HCT116 (cell line): ENCODE results near the gene PRR23A. TPM values are rescaled to one million over a fixed set of nuclear protein-coding genes. Genes with fewer than 3 reads are reported as not detected.
A peak's percentile ranks its signal among the peaks of the same experiment; 100 is the strongest.

Experiments
- ATAC-seq: fragments of 200-7000 bp; cut with Tn5 transposase; 2 replicates; pipeline ENCODE4 v1.9.1; 2020; ENCODE audit warnings: mild to moderate bottlenecking, moderate library complexity
- BruUV-seq: library from RNA; stranded (reverse); fragments of 400-500 nt; replicated peaks from 2 replicates; lab custom pipeline; 2021; lab: Mats Ljungman, UMichigan
- CTCF ChIA-PET: fragments of 300-600 bp; sonication (Branson Sonifier 250); formaldehyde crosslinking; loops from one replicate; lab custom pipeline; 2021; ENCODE audit warnings: antibody characterized with exemption; lab: Charles Lee
- POLR2A ChIA-PET: fragments of 300-600, 350-600 bp; sonication (Branson Sonifier 250); formaldehyde crosslinking; loops from one replicate; lab custom pipeline; 2021; ENCODE audit warnings: antibody characterized with exemption; lab: Charles Lee
- RAD21 ChIA-PET, 2 experiments: fragments of 300-600 bp; sonication (Branson Sonifier 250); formaldehyde crosslinking; loops; one replicate each; lab custom pipeline; 2023; ENCODE audit warnings: low total read pairs in 2 of 2; ENCODE audit not compliant: uncharacterized antibody in 2 of 2, unreplicated experiment in 2 of 2, low non-redundant PET in 1 of 2; lab: Charles Lee
- DNase-seq: peaks from one replicate; pipeline ENCODE4 v3.0.0-alpha.2; 2010; ENCODE audit warnings: low read depth, low spot score
- H2AFZ ChIP-seq: fragments of 200-600 bp; shearing (Covaris generic), sonication (generic); 2 replicates; pipeline ENCODE4 v1.6.1; 2017; ENCODE audit warnings: low read depth, mixed run types, mixed read lengths, antibody characterized with exemption, low read length; ENCODE audit not compliant: poor library complexity, severe bottlenecking
- H3K27ac ChIP-seq: 2 replicates; pipeline ENCODE4 v1.5.1; 2012; ENCODE audit warnings: low read depth, low read length
- H3K27me3 ChIP-seq: fragments of 200-600 bp; sonication (generic); 2 replicates; pipeline ENCODE4 v1.6.1; 2016; ENCODE audit warnings: mixed run types, low read length, mixed read lengths; ENCODE audit not compliant: insufficient read depth
- H3K36me3 ChIP-seq, 2 experiments: fragments of 200-500 bp in 1 of 2; fragments of 200-600 bp in 1 of 2; sonication (Bioruptor generic) in 1 of 2; sonication (generic) in 1 of 2; 2 replicates each; pipeline versions ENCODE4 v1.5.1 to v1.6.1; 2014 to 2016; ENCODE audit warnings: low read length in 2 of 2, inconsistent platforms in 1 of 2, mixed read lengths in 1 of 2, mixed run types in 1 of 2; ENCODE audit not compliant: insufficient read depth in 2 of 2, control insufficient read depth in 1 of 2
- H3K4me1 ChIP-seq, 2 experiments: fragments of 200-600 bp in 1 of 2; sonication (generic) in 1 of 2; 2 replicates each; pipeline versions ENCODE4 v1.5.1 to v1.6.1; 2012 to 2017; ENCODE audit warnings: low read length in 2 of 2, inconsistent platforms in 1 of 2, mild to moderate bottlenecking in 1 of 2, mixed read lengths in 1 of 2, mixed run types in 1 of 2, moderate library complexity in 1 of 2; ENCODE audit not compliant: insufficient read depth in 2 of 2, control insufficient read depth in 1 of 2
- H3K4me2 ChIP-seq: fragments of 200-600 bp; sonication (generic); 2 replicates; pipeline ENCODE4 v1.6.1; 2017; ENCODE audit warnings: mixed run types, low read length, mixed read lengths
- H3K4me3 ChIP-seq, 2 experiments: fragments of 200-600 bp in 1 of 2; sonication (generic) in 1 of 2; replicated peaks in 1 of 2; 2 replicates each; pipeline ENCODE4 v1.5.1; 2011 to 2016; ENCODE audit warnings: low read length in 2 of 2, control low read depth in 1 of 2, low read depth in 1 of 2, mild to moderate bottlenecking in 1 of 2, mixed read lengths in 1 of 2, mixed run types in 1 of 2
- H3K79me2 ChIP-seq: fragments of 200-600 bp; sonication (generic); 2 replicates; pipeline ENCODE4 v1.6.1; 2017; ENCODE audit warnings: mild to moderate bottlenecking, mixed run types, low read length, moderate library complexity, mixed read lengths; ENCODE audit not compliant: insufficient read depth
- H3K9ac ChIP-seq: fragments of 200-600 bp; sonication (generic); 2 replicates; pipeline ENCODE4 v1.6.1; 2016; ENCODE audit warnings: low read length, mixed read lengths
- H3K9me2 ChIP-seq: fragments of 200-600 bp; sonication (generic), shearing (Covaris generic); 2 replicates; pipeline ENCODE4 v1.6.1; 2017; ENCODE audit warnings: mixed run types, mild to moderate bottlenecking, moderate library complexity; ENCODE audit not compliant: insufficient read depth
- H3K9me3 ChIP-seq, 2 experiments: fragments of 200-500 bp in 1 of 2; fragments of 200-600 bp in 1 of 2; sonication (Bioruptor generic) in 1 of 2; sonication (generic) in 1 of 2; 2 replicates each; pipeline ENCODE4 v1.6.1; 2014 to 2017; ENCODE audit warnings: low read length in 2 of 2, mixed read lengths in 2 of 2, inconsistent platforms in 1 of 2, low read depth in 1 of 2, mild to moderate bottlenecking in 1 of 2, mixed run types in 1 of 2, moderate library complexity in 1 of 2; ENCODE audit not compliant: control insufficient read depth in 1 of 2, insufficient read depth in 1 of 2
- H4K20me1 ChIP-seq: fragments of 200-600 bp; sonication (generic), shearing (Covaris generic); 2 replicates; pipeline ENCODE4 v1.6.1; 2017; ENCODE audit warnings: mixed run types, mild to moderate bottlenecking, moderate library complexity; ENCODE audit not compliant: insufficient read depth
- ATF3 ChIP-seq: IDR thresholded peaks from 2 replicates; pipeline ENCODE4 v1.6.1; 2012
- CBX3 ChIP-seq: IDR thresholded peaks from 2 replicates; pipeline ENCODE4 v1.6.1; 2012; ENCODE audit warnings: low read depth
- EGR1 ChIP-seq: IDR thresholded peaks from 2 replicates; pipeline ENCODE4 v1.6.1; 2012; ENCODE audit warnings: low read depth
- EZH2 ChIP-seq: fragments of 200-600 bp; sonication (generic); IDR thresholded peaks from 2 replicates; pipeline ENCODE4 v1.6.1; 2017; ENCODE audit warnings: antibody characterized with exemption, mixed run types
- EZH2phosphoT487 ChIP-seq: fragments of 200-600 bp; IDR thresholded peaks from 2 replicates; pipeline ENCODE4 v1.6.1; 2018; ENCODE audit warnings: antibody characterized with exemption, borderline replicate concordance
- JUND ChIP-seq: IDR thresholded peaks from 2 replicates; pipeline ENCODE4 v1.6.1; 2012
- RAD21 ChIP-seq: IDR thresholded peaks from 2 replicates; pipeline ENCODE4 v1.6.1; 2012; ENCODE audit warnings: low read depth, mild to moderate bottlenecking
- REST ChIP-seq: IDR thresholded peaks from 2 replicates; pipeline ENCODE4 v1.6.1; 2012; ENCODE audit warnings: low read depth
- SIN3A ChIP-seq: IDR thresholded peaks from 2 replicates; pipeline ENCODE4 v1.6.1; 2012; ENCODE audit warnings: low read depth
- SP1 ChIP-seq: IDR thresholded peaks from 2 replicates; pipeline ENCODE4 v1.6.1; 2012; ENCODE audit warnings: low read depth
- TCF7L2 ChIP-seq: IDR thresholded peaks from 2 replicates; pipeline ENCODE4 v1.7.0; 2011; ENCODE audit warnings: borderline replicate concordance, inconsistent platforms; ENCODE audit not compliant: insufficient read depth, insufficient read length; ENCODE audit errors: extremely low read depth
- YY1 ChIP-seq: IDR thresholded peaks from 2 replicates; pipeline ENCODE4 v1.6.1; 2011; ENCODE audit warnings: low read length, low read depth, moderate library complexity, mild to moderate bottlenecking; ENCODE audit not compliant: insufficient replicate concordance; ENCODE audit errors: extremely low read depth
- ZFX ChIP-seq: fragments of 450-650 bp; IDR thresholded peaks from 2 replicates; pipeline ENCODE4 v1.6.1; 2017
- ZNF274 ChIP-seq: fragments of 200-500 bp; sonication (Bioruptor generic); IDR thresholded peaks from 2 replicates; pipeline ENCODE4 v1.6.1; 2014; ENCODE audit warnings: mild to moderate bottlenecking, low read depth, low read length, inconsistent platforms
- intact Hi-C: fragments of 100-400 bp; cut with micrococcal nuclease; formaldehyde crosslinking; loops from 2 replicates; pipeline ENCODE4 v1.10.0; 2022
- total RNA-seq: library from RNA; stranded (reverse); gene quantifications from one replicate; pipeline ENCODE4 v1.2.1, GENCODE V29; 2021; ENCODE audit not compliant: unreplicated experiment
- TF ChIP-seq, protein P1 (sequence below): IDR thresholded peaks from 2 replicates; pipeline ENCODE4 v1.6.1; 2012
- TF ChIP-seq, protein P2 (sequence below), 3 experiments: fragments of 200-600 bp in 1 of 3; sonication (generic) in 1 of 3; IDR thresholded peaks in 2 of 3; conservative IDR thresholded peaks in 1 of 3; 2 replicates each; pipeline ENCODE4 v1.5.1; 2012 to 2017; ENCODE audit warnings: low read depth in 2 of 3, low read length in 2 of 3, antibody characterized with exemption in 1 of 3, borderline replicate concordance in 1 of 3, control low read depth in 1 of 3, mild to moderate bottlenecking in 1 of 3, mixed read lengths in 1 of 3, mixed run types in 1 of 3, moderate library complexity in 1 of 3; ENCODE audit not compliant: insufficient read depth in 1 of 3

PRR23A gene
- total RNA-seq, 1 experiment from 2014 or later = not detected

DNA sequence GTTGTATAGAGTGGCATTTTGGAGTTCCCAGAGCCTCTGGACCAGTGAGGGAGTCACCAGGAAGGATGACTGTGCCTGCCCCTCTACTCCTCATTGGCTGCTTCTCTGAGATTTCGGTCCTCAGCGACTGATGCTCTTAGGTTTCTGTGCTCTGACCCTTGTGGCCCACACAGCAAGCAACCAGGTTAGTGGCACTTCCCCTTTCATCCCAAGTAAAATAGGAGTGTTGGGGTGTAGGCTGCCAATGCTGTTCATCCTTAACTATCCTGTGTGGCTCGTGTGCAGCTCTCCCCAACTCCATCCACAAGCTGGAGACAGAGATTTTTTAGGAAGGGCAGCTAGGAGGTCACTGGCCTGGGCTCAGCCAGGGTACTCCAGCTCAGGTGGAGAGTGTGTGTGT lies 21.3 kb downstream of the PRR23A start:
- H3K4me2 ChIP-seq = no peak overlapping the region
- TF ChIP-seq EZH2 (no peak), ZFX (0 out of 2 replicates have a peak, but pooled peaks have one; percentile 17)
- TF ChIP-seq, all 23 proteins: peak for 1
- intact Hi-C loops = no loop called here
- CTCF ChIA-PET = no interaction called here
- H3K27ac ChIP-seq = no peak overlapping the region
- no TSS peak for BruUV-seq
- H3K9ac ChIP-seq = no peak overlapping the region
- H3K79me2 ChIP-seq = no peaks in the 10 kb centered on the region
- no peak for DNase-seq
- RAD21 ChIA-PET = no interaction called here
- no peak overlapping the region for H2AFZ ChIP-seq
- no peaks in the 10 kb centered on the region for H4K20me1 ChIP-seq
- no peak for ATAC-seq
- no peaks in the 10 kb centered on the region for H3K9me2 ChIP-seq
- H3K36me3 ChIP-seq = no peaks in the 10 kb centered on the region
- H3K4me1 ChIP-seq = peaks cover 0 to 2% of the 10 kb centered on the region in 2 experiments; a peak in 1 of 4 replicates
- no peak overlapping the region for H3K4me3 ChIP-seq
- H3K9me3 ChIP-seq = no peaks in the 10 kb centered on the region
- no peaks in the 10 kb centered on the region for H3K27me3 ChIP-seq
- POLR2A ChIA-PET = no interaction called here

DNA sequence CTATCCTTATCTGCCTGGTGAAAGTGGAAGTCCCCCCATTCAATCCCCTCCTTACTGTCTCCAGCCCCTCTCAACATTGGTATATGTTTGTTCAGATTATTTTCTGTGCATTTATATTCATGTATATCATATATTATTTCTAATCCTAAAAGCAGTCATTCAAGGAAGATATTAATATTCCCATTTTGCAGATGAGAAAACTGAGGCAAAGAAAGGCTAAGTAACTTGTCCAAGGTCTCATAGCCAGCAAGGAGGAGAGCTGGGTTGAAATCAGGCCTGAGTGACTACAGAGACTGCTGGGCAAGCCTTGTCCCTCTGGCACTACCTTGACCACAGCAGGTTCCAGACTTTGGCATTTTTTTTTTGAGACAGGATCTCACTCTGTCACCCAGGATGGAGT lies 30.0 kb downstream of the PRR23A start:
- Histone ChIP-seq H3K9me3 (no peaks in the 10 kb centered on the region), H3K9me2 (no peaks in the 10 kb centered on the region), H3K79me2 (no peaks in the 10 kb centered on the region), H2AFZ (no peak overlapping the region), H3K27me3 (no peaks in the 10 kb centered on the region), H3K4me1 (peaks cover 0 to 13% of the 10 kb centered on the region in 2 experiments; a peak in 2 of 4 replicates), H3K9ac (no peak overlapping the region), H3K4me2 (no peak overlapping the region), H3K4me3 (no peak overlapping the region), H3K36me3 (no peaks in the 10 kb centered on the region), H3K27ac (no peak overlapping the region), H4K20me1 (no peaks in the 10 kb centered on the region)
- ATAC-seq = no peak
- no peak for DNase-seq
- BruUV-seq = no TSS peak
- ChIA-PET RAD21 (no interaction called here), POLR2A (no interaction called here), CTCF (interaction anchor here (1.1 to 1.2 kb wide), 2 partner anchors 40 to 61 kb away, joined by 3 to 5 read pairs; no protein-coding TSS in a partner anchor)
- intact Hi-C loops = loop anchor here (5.0 kb wide), 1 partner anchor 39 kb away; no protein-coding TSS in a partner anchor
- TF ChIP-seq YY1 (no peak), JUND (no peak), TCF7L2 (no peak), SIN3A (no peak), EZH2phosphoT487 (no peak), EGR1 (no peak), ATF3 (no peak), EZH2 (no peak), CBX3 (no peak), SP1 (no peak), ZNF274 (no peak), RAD21 (no peak), REST (no peak)
- TF ChIP-seq, protein P1, sequence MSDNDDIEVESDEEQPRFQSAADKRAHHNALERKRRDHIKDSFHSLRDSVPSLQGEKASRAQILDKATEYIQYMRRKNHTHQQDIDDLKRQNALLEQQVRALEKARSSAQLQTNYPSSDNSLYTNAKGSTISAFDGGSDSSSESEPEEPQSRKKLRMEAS = no peak
- TF ChIP-seq, protein P2, sequence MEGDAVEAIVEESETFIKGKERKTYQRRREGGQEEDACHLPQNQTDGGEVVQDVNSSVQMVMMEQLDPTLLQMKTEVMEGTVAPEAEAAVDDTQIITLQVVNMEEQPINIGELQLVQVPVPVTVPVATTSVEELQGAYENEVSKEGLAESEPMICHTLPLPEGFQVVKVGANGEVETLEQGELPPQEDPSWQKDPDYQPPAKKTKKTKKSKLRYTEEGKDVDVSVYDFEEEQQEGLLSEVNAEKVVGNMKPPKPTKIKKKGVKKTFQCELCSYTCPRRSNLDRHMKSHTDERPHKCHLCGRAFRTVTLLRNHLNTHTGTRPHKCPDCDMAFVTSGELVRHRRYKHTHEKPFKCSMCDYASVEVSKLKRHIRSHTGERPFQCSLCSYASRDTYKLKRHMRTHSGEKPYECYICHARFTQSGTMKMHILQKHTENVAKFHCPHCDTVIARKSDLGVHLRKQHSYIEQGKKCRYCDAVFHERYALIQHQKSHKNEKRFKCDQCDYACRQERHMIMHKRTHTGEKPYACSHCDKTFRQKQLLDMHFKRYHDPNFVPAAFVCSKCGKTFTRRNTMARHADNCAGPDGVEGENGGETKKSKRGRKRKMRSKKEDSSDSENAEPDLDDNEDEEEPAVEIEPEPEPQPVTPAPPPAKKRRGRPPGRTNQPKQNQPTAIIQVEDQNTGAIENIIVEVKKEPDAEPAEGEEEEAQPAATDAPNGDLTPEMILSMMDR (IDR thresholded peaks at IDR 0.05 in 2 of 3, conservative IDR thresholded peaks at IDR 0.05 in 1 of 3; ENCODE audit: borderline replicate concordance in 1 of 3, insufficient read depth in 1 of 3, low read depth in 2 of 3, low read length in 2 of 3) = no peak
